Dendritic cell treated with granulocyte-macrophage colony-stimulating factor and Interleukin-4, amounts not matched to agents 40 ng/mL and 50 ng/mL, for 4 days (primary cell): Measurements from ENCODE around the gene GLS.

ENCODE experiments used
- H3K27ac Mint-ChIP-seq: one replicate; pipeline ENCODE4 v1.8.0; 2022; ENCODE audit warnings: mild to moderate bottlenecking, mixed read lengths
- H3K27me3 Mint-ChIP-seq: one replicate; pipeline ENCODE4 v1.8.0; 2022; ENCODE audit warnings: mild to moderate bottlenecking, mixed read lengths
- H3K36me3 Mint-ChIP-seq: one replicate; pipeline ENCODE4 v1.8.0; 2022; ENCODE audit warnings: low read depth, mixed read lengths
- H3K4me1 Mint-ChIP-seq: one replicate; pipeline ENCODE4 v1.8.0; 2022; ENCODE audit warnings: low read depth, mixed read lengths
- H3K4me3 Mint-ChIP-seq: one replicate; pipeline ENCODE4 v1.8.0; 2022; ENCODE audit warnings: mild to moderate bottlenecking, moderate library complexity, mixed read lengths
- H3K9me3 Mint-ChIP-seq: one replicate; pipeline ENCODE4 v1.8.0; 2022; ENCODE audit warnings: mixed read lengths
- intact Hi-C: fragments of 100-400 bp; cut with micrococcal nuclease; formaldehyde crosslinking; loops from one replicate; pipeline ENCODE4 v1.15.0; 2022

GLS gene

DNA sequence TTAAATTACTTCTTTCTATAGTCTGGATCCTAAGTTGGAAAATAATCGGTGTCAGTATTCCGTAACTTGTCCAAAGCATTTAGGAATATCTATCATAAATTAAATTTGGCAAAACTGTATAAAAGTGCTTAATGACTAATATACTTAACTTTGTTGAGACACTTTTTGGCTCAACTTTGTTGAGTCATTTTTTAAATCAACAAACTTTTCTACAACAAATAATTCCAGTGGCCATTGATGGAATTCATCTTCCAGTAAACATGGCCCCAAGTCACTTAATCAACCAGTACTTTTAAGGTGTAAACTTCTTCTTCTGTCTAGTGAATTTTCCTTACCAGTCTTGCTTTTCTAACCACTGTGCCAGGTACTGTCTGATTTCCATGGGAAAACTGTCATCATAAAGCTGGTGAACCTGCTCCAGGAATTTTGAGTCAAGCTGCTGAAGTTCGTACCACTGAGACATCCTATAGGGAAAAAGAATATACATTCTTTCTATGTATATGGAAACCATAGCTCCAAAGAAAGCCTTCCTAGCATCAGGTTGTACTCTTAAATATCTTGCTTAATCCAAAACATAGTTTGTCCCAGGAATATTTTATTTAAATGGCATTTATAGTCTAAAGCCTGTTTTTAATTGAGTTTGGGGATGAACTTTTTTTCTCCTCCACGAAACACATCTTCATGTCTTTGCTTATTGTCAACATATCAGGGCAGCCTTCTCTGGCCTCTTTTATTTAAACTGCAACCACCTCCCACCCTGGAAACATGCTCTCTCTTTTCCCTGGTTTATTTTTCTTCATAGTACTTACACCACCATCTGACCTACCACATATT is 129.1 kb downstream of the GLS start:
- H3K4me1 Mint-ChIP-seq: peaks cover 18% of the 10 kb centered on the region
- intact Hi-C loops: loop anchor here (5.0 to 10.0 kb wide), 2 partner anchors 87 to 355 kb away; no protein-coding TSS in a partner anchor
- no peaks in the 10 kb centered on the region for H3K27me3 Mint-ChIP-seq
- H3K36me3 Mint-ChIP-seq: peaks cover 57% of the 10 kb centered on the region
- H3K9me3 Mint-ChIP-seq: peaks cover 7% of the 10 kb centered on the region
- no peak overlapping the region for H3K4me3 Mint-ChIP-seq
- no peak overlapping the region for H3K27ac Mint-ChIP-seq

DNA sequence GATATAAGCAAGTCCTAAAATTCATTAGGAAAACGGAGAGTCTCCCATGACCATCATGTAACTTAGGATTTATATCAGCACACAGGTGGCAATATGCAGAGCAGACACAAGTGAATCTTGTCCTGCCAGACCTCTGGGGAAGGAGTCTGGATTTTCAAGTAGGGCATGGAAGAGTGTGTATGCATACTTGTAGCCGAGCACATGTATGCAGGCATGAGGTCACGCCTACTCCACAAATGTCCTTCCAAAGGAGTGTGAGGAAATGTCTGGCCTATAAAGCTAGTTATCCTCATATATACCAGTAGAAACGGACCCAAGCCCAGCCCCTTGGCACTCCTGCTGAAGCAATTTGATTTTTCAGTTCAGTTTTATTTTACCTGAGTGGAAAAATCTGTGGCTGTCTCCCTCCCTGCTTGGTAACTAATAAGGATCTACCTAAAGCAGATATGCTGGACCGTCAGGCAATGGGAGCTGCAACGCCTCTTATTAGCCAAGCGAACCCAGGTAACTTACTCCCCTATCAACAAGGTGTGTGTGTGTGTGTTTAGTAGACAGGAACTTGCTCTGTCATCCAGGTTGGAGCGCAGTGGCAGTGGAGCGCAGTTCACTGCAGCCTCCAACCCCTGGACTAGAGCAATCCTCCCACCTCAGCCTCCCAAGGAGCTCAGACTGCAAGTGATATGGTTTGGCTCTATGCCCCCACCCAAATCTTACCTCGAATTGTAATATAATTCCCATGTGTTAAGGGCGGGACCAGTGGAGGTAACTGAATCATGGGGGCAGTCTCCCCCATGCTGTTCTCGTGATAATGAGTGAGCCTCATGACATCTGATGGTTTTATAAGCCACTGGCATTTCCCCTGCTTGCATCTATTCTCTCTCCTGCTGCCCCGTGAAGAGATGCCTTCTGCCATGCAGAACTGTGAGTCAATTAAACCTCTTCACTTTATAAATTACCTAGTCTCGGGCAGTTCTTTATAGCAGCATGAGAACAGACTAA is 130.6 kb downstream of the GLS start:
- H3K27ac Mint-ChIP-seq: no peak overlapping the region
- intact Hi-C loops: loop anchor here (10.0 kb wide), 1 partner anchor 356 kb away; no protein-coding TSS in a partner anchor

DNA sequence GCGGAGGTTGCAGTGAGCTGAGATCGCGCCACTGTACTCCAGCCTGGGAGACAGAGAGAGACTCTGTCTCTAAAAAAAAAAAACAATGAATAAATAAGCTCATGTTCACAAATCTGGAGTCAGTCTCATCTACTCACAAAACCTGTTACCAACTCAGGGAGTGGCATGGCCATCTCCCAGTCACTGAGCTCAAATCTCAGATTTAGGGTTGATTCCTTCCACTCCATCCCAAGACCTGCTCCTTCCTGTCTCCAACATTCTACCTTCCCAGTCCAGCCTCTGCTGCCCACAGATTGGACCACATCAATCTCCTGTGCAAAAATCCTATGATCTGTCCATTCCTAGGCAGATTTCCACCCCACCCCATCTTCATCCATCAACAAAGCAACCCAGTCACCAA is 131.7 kb downstream of the GLS start:
- H3K9me3 Mint-ChIP-seq: no peaks in the 10 kb centered on the region
- H3K27ac Mint-ChIP-seq: no peak overlapping the region
- no peak overlapping the region for H3K4me3 Mint-ChIP-seq
- intact Hi-C loops: loop anchor here (10.0 kb wide), 1 partner anchor 358 kb away; no protein-coding TSS in a partner anchor
- peaks cover 18% of the 10 kb centered on the region for H3K4me1 Mint-ChIP-seq
- peaks cover 31% of the 10 kb centered on the region for H3K36me3 Mint-ChIP-seq
- H3K27me3 Mint-ChIP-seq: no peaks in the 10 kb centered on the region

More for the DNA sequence above, 130.6 kb downstream of the GLS start:
- peaks cover 42% of the 10 kb centered on the region for H3K36me3 Mint-ChIP-seq
- H3K27me3 Mint-ChIP-seq: no peaks in the 10 kb centered on the region
- peaks cover 18% of the 10 kb centered on the region for H3K4me1 Mint-ChIP-seq
- no peak overlapping the region for H3K4me3 Mint-ChIP-seq
- H3K9me3 Mint-ChIP-seq: no peaks in the 10 kb centered on the region

DNA sequence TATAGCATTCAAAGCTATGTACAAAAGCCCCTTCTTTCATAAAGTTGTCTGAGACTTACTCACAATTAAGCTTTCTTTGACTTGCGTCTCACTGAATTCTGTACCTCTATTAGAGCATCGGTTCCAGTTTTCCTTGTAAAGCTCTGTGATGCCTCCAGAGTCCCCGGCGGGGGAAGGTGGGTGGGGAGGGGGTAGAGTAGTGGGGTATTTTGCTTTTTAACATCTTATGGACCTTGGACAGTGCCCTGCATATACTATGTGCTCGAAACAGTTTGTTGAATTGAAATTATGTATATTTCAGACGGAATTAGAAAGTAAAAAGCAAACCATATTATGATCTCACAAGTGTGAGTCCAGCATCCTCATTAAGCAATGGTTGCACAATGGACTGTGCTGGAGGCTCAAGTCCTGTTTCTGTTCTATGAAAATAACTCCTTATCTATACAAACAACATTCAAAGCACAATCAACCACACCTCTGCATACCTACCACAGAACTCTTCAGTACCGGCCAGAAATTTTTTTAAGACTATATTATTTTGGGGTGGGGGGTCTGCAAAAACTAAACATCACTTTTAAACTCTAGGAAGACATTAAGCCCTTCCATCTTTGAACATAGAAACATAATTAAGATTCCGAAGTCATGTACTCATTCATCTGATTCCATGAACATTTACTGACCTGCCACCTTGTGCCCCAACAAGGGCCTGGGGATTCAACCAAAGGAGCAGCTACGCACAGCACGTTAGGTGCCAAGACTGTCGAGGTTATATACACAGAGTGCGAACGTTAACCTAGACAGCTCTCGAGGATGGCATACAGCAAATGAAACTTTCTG is 132.4 kb downstream of the GLS start:
- Mint-ChIP-seq H3K9me3 (no peaks in the 10 kb centered on the region), H3K27ac (no peak overlapping the region), H3K36me3 (peaks cover 23% of the 10 kb centered on the region), H3K27me3 (no peaks in the 10 kb centered on the region), H3K4me3 (no peak overlapping the region), H3K4me1 (peaks cover 18% of the 10 kb centered on the region)
- intact Hi-C loops: loop anchor here (1.0 to 10.0 kb wide), 2 partner anchors 8 to 358 kb away; no protein-coding TSS in a partner anchor

DNA sequence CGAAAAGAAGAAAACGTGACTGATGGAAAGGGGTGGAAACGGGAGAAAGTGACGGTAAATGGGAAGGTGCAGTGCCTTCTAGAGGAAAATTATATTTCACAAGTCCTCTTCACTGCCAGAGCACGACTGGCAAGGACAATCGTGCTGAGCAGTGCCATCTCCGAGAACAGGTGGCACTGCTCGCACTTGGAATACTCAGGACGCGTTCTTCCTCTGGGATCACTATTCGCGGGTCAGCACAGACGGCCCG is 133.0 kb downstream of the GLS start:
- peaks cover 18% of the 10 kb centered on the region for H3K36me3 Mint-ChIP-seq
- no peak overlapping the region for H3K4me3 Mint-ChIP-seq
- peaks cover 18% of the 10 kb centered on the region for H3K4me1 Mint-ChIP-seq
- H3K27ac Mint-ChIP-seq: no peak overlapping the region
- H3K9me3 Mint-ChIP-seq: no peaks in the 10 kb centered on the region
- intact Hi-C loops: loop anchor here (1.0 to 10.0 kb wide), 2 partner anchors 8 to 359 kb away; no protein-coding TSS in a partner anchor
- H3K27me3 Mint-ChIP-seq: no peaks in the 10 kb centered on the region

DNA sequence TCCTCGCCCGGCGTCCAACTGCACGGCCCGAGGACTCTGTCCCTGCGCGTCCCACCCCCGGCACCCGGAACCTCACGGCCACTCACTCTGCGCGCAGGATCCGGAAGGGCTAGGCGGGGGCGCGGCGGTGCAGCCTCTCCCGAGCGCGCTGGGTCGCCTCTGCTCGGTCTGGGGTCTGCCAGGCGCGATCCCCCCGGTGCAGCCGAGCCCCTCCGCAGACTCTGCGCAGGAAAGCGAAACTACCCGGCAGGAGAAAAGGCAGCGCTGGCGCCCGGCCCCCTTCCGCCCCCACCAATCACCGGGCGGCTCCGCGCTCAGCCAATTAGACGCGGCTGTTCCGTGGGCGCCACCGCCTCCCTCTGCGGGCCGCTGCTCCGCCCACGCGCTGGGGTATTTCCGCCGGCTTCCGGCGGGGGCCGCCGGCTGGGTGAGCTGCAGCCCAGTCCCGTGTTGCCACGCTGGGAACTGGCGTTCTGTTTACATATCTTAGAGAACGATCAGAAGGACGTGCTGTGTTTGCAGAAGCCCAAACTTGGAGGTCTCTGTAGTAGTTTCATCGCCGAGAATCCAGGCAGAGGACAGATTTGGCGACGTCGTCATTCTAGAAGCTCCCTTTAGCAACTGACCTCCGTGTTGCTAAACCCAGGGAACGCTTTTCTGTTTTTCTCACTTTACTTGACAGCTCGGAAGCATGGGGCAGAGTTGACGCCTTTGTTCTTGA is 133.5 kb downstream of the GLS start, which contains the start of gene STAT1:
TSS of gene STAT1 (minus strand) at position 240 of the 721 bp plus-strand sequence. CDS start 4,168 bp downstream, outside the sequence.
- Mint-ChIP-seq H3K4me3 (no peak within 1 kb of the TSS), H3K27me3 (no peaks in the 10 kb centered on the region), H3K4me1 (peaks cover 18% of the 10 kb centered on the region), H3K9me3 (no peaks in the 10 kb centered on the region), H3K27ac (no peak within 1 kb of the TSS), H3K36me3 (peaks cover 13% of the 10 kb centered on the region)
- intact Hi-C loops: loop anchor here (1.0 to 10.0 kb wide), 2 partner anchors 7 to 359 kb away; no protein-coding TSS in a partner anchor

DNA sequence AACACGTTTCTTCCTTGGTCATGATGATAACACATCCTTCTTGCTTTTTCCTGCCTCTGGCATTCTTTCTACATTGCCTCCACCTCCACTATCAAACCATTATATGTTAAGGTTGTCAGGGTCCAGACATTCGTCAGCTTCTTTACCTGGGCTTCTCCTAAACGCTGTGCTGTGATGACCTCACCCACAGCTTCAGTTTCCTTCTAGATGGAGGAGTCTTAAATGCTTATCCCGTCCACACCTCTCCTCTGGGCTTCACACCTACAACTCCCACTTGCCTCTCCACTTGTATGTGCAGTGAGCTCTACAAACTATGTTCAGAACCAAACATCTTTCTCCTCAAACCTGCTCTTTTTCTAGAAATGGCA is 134.0 kb downstream of the GLS start:
- Mint-ChIP-seq H3K27me3 (no peaks in the 10 kb centered on the region), H3K4me1 (peaks cover 18% of the 10 kb centered on the region), H3K4me3 (no peak overlapping the region), H3K9me3 (no peaks in the 10 kb centered on the region), H3K36me3 (peaks cover 9% of the 10 kb centered on the region), H3K27ac (no peak overlapping the region)
- intact Hi-C loops: loop anchor here (10.0 kb wide), 1 partner anchor 360 kb away; no protein-coding TSS in a partner anchor
